PC-3 (cell line): ENCODE measurements around the gene IL21.
A peak's percentile ranks its signal among the peaks of the same experiment; 100 is the strongest.

Experiments used
- CTCF ChIP-seq: fragments of 300-600 bp; sonication (generic); conservative IDR thresholded peaks from 2 replicates; pipeline ENCODE4 v1.5.1; 2017; ENCODE audit warnings: antibody characterized with exemption, low read depth, mild to moderate bottlenecking, low read length
- EZH2 ChIP-seq: fragments of 300-600 bp; sonication (generic); IDR thresholded peaks from one replicate; pipeline ENCODE4 v1.6.1; 2017; ENCODE audit warnings: antibody characterized with exemption, mild to moderate bottlenecking, low read length; ENCODE audit not compliant: unreplicated experiment

GRCh38 chr4:122577808-122578781 lies 42.8 kb downstream of the IL21 start:
- TF ChIP-seq CTCF (peak; percentile 64), EZH2 (no peak)
